Ovary (tissue), 3 donors: Measurements from ENCODE around the gene FAM161A.

ENCODE experiments used
- EP300 ChIP-seq: sonication (generic); formaldehyde crosslinking; IDR thresholded peaks from one replicate; pipeline ENCODE4 v1.6.1; 2017; ENCODE audit warnings: antibody characterized with exemption
- POLR2A ChIP-seq: fragments of 450-650 bp; IDR thresholded peaks from one replicate; pipeline ENCODE4 v1.6.1; 2017; ENCODE audit warnings: antibody characterized with exemption, mild to moderate bottlenecking, moderate library complexity
- TF ChIP-seq, protein P1 (sequence below), 3 donors: fragments of 450-650 bp in 2 of 3; fragments of 200-600 bp in 1 of 3; IDR thresholded peaks; one replicate each; pipeline versions ENCODE4 v1.5.1 to v1.8.0; 2016 to 2022; ENCODE audit warnings: antibody characterized with exemption in 3 of 3, mild to moderate bottlenecking in 1 of 3
- donor health status: DM: no; HTN: no; CAD: no.

DNA sequence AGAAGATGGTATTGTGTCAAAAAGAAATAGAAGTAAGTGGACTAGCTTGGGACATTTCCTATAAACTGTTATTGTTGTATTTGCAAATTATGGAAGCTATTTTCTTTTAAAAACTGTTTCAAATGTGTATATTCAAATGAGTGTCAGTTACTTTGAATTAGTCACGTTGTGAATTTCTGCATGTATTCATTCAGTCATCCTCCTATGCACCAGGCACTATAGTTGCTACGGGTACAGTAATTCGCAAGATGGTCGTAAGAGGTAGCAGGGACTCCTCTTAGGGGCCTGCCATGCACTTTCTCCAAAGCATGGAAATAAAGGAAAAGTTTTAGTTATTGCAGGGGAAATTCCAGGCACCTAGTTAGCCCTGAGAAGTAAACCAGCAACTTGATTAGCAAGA lies 51.3 kb downstream of the FAM161A start:
- TF ChIP-seq, protein P1, sequence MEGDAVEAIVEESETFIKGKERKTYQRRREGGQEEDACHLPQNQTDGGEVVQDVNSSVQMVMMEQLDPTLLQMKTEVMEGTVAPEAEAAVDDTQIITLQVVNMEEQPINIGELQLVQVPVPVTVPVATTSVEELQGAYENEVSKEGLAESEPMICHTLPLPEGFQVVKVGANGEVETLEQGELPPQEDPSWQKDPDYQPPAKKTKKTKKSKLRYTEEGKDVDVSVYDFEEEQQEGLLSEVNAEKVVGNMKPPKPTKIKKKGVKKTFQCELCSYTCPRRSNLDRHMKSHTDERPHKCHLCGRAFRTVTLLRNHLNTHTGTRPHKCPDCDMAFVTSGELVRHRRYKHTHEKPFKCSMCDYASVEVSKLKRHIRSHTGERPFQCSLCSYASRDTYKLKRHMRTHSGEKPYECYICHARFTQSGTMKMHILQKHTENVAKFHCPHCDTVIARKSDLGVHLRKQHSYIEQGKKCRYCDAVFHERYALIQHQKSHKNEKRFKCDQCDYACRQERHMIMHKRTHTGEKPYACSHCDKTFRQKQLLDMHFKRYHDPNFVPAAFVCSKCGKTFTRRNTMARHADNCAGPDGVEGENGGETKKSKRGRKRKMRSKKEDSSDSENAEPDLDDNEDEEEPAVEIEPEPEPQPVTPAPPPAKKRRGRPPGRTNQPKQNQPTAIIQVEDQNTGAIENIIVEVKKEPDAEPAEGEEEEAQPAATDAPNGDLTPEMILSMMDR (IDR thresholded peaks at IDR 0.05): no peak
- no peak for TF ChIP-seq POLR2A
- no peak for TF ChIP-seq EP300
